ENCODE measurements around the gene WNT9A. TPM values are rescaled to one million over a fixed set of nuclear protein-coding genes. Genes with fewer than 3 reads are reported as not detected.

The WNT9A gene
- total and polyA plus RNA-seq, 2 of the 4 experiments (the other 2 are of a cell fraction): 0.18 to 0.36 TPM

DNA sequence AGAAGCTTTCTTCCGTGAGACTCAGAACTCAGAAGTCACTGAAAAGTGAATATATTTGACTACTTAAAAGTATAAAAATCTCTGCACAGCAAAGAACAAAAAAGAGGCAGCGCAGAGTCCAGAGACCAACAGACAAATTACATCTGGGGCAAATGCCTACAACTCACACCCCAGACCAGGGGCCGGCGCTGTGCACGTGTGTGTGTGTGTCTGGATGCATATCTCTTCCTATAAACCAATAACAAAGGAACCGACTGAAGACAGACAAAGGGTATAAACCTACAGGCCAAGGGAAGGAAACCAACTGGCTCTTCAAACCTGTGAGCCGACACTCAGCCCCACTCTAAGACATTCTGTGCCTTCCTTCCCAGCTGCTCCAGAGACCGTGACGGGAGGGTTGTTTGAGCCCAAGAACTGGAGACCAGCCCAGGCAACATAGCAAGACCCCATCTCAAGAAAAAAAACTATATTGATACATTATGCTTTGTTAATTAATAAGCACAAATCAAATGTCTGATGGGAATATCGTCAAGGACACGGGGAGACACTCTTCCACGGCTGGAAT lies 18.8 kb downstream of the WNT9A start:
- H2BK20ac ChIP-seq (ENCODE audit: low read depth, low read length): no peak overlapping the region
- no peak overlapping the region for H4K5ac ChIP-seq (ENCODE audit: low read depth, low read length)
- no peak overlapping the region for H3K23ac ChIP-seq (ENCODE audit: low read depth, low read length)
- intact Hi-C loops (cut with micrococcal nuclease): no loop called here
- H2BK5ac ChIP-seq (ENCODE audit: low read depth, low read length, poor library complexity, severe bottlenecking): no peak overlapping the region
- dilution Hi-C loops (cut with HindIII; ENCODE audit: low sequenced_read_pairs, unreplicated experiment): no loop called here
- no peak overlapping the region for H2BK120ac ChIP-seq (ENCODE audit: low read depth, low read length)
- no peak overlapping the region for H2BK15ac ChIP-seq (ENCODE audit: low read depth, low read length)
- in situ Hi-C loops (cut with MboI; ENCODE audit: low sequenced_read_pairs): loop anchor here (25.0 kb wide), 1 partner anchor 442 kb away; no protein-coding TSS in a partner anchor
- no peak overlapping the region for H3K56ac ChIP-seq (ENCODE audit: extremely low read depth, insufficient read depth, low read length)
- H2AFZ ChIP-seq (replicated peaks; ENCODE audit: low read length, poor library complexity): no peak overlapping the region
- no peak overlapping the region for H3K18ac ChIP-seq (ENCODE audit: low read depth, low read length)
- H3K4me3 ChIP-seq (ENCODE audit: insufficient read depth, low read depth, low read length): no peak overlapping the region
- ATAC-seq (ENCODE audit: low read depth): no peak
- ChIA-PET POLR2A (ENCODE audit: unreplicated experiment) (no interaction called here), CTCF (no interaction called here)
- H3K14ac ChIP-seq (replicated peaks; ENCODE audit: low read depth, low read length): no peak overlapping the region
- no peak overlapping the region for H2AK9ac ChIP-seq (replicated peaks; ENCODE audit: low read depth, low read length, poor library complexity)
- H3K27me3 ChIP-seq (ENCODE audit: control insufficient read depth, insufficient read depth, low read length): no peaks in the 10 kb centered on the region; the same call in 1 of the 2 replicates
- no peaks in the 10 kb centered on the region for H3K9me1 ChIP-seq (ENCODE audit: insufficient read depth, low read length)
- no peak for DNase-seq
- WGBS, 2 experiments (ENCODE audit: extremely low coverage in 2 of 2, insufficient read length in 1 of 2): no CpG with 5 or more reads among the region's 12 CpGs
- H3K79me1 ChIP-seq (ENCODE audit: low read depth in 1 of 2, low read length in 2 of 2): no peaks in the 10 kb centered on the region
- H2AK5ac ChIP-seq (ENCODE audit: low read depth, low read length): no peak overlapping the region
- TF ChIP-seq CTCF (conservative IDR thresholded peaks at IDR 0.05; ENCODE audit: low read depth, low read length) (no peak), POLR2A (IDR thresholded peaks at IDR 0.05; ENCODE audit: low read depth, low read length) (no peak), NFE2L2 (IDR thresholded peaks at IDR 0.05; ENCODE audit: low read depth, low read length) (no peak), RAD21 (IDR thresholded peaks at IDR 0.05; ENCODE audit: low read length) (no peak), MAFK (IDR thresholded peaks at IDR 0.05; ENCODE audit: low read depth, low read length) (no peak), FOS (IDR thresholded peaks at IDR 0.05; ENCODE audit: low read depth, low read length) (no peak), SMC3 (IDR thresholded peaks at IDR 0.05; ENCODE audit: low read depth, low read length) (no peak), CHD1 (IDR thresholded peaks at IDR 0.05; ENCODE audit: low read depth, low read length) (no peak), RFX5 (IDR thresholded peaks at IDR 0.05; ENCODE audit: low read depth, low read length) (no peak), BHLHE40 (IDR thresholded peaks at IDR 0.05; ENCODE audit: low read depth, low read length) (no peak), RCOR1 (IDR thresholded peaks at IDR 0.05; ENCODE audit: insufficient replicate concordance, low read length) (no peak), MXI1 (IDR thresholded peaks at IDR 0.05; ENCODE audit: borderline replicate concordance, low read depth, low read length) (no peak)
- H3K4me1 ChIP-seq (ENCODE audit: control insufficient read depth, insufficient read depth, low read length): no peaks in the 10 kb centered on the region
- H4K20me1 ChIP-seq (ENCODE audit: insufficient read depth, low read length): no peaks in the 10 kb centered on the region
- H3K4me2 ChIP-seq (ENCODE audit: low read depth, low read length): no peak overlapping the region
- no TSS peak for BruUV-seq (replicated peaks)
- no peak overlapping the region for H4K8ac ChIP-seq (ENCODE audit: low read depth in 2 of 2, low read length in 2 of 2)
- H4K91ac ChIP-seq (ENCODE audit: insufficient read depth, low read depth, low read length): no peak overlapping the region
- H3K4ac ChIP-seq (ENCODE audit: low read depth, low read length): no peak overlapping the region
- H3K9ac ChIP-seq (ENCODE audit: low read depth, low read length): no peak overlapping the region
- no peaks in the 10 kb centered on the region for H3K36me3 ChIP-seq (ENCODE audit: control insufficient read depth, insufficient read depth, low read length)
- no peak overlapping the region for H3K27ac ChIP-seq (ENCODE audit: insufficient read depth, low read length)
- peaks cover 4% of the 10 kb centered on the region; the same call in 1 of the 2 replicates for H3K9me3 ChIP-seq (ENCODE audit: control insufficient read depth, insufficient read depth, low read length)
